GM21723 (cell line): ENCODE data around the gene P3H4.
A peak's percentile ranks its signal among the peaks of the same experiment; 100 is the strongest.

Experiments used
- ATAC-seq: cut with Tn5 transposase; IDR thresholded peaks from one replicate; pipeline ENCODE4 v1.9.1; 2021; ENCODE audit warnings: mild to moderate bottlenecking, moderate library complexity; ENCODE audit not compliant: unreplicated experiment

Gene P3H4

DNA sequence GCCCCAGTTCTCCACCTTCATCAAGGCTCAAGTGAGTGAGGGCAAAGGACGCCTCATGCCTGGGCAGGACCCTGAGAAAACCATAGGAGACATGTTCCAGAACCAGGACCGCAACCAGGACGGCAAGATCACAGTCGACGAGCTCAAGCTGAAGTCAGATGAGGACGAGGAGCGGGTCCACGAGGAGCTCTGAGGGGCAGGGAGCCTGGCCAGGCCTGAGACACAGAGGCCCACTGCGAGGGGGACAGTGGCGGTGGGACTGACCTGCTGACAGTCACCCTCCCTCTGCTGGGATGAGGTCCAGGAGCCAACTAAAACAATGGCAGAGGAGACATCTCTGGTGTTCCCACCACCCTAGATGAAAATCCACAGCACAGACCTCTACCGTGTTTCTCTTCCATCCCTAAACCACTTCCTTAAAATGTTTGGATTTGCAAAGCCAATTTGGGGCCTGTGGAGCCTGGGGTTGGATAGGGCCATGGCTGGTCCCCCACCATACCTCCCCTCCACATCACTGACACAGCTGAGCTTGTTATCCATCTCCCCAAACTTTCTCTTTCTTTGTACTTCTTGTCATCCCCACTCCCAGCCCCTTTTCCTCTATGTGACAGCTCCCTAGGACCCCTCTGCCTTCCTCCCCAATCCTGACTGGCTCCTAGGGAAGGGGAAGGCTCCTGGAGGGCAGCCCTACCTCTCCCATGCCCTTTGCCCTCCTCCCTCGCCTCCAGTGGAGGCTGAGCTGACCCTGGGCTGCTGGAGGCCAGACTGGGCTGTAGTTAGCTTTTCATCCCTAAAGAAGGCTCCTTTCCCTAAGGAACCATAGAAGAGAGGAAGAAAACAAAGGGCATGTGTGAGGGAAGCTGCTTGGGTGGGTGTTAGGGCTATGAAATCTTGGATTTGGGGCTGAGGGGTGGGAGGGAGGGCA, 10.7 kb upstream of the P3H4 start:
- no peak for ATAC-seq

DNA sequence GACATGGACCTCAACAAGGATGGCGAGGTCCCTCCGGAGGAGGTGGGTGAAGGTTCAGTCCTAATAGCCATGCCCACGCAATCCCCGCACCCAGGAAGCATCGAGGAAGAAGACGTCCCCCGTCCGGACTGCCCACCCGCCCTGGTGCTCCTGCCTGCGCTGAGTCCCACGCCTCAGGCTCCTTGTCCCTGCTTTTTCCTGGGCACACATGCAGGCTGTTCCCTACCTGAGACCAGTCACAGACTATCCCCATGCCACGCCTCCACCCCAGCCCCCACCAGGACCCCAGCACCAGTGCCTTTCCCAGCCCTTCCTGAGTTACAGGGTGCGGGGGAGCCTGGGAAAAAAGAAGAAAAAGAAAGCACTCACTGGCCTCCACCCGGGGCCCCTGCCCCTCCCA, 10.0 kb upstream of the P3H4 start:
- no peak for ATAC-seq

DNA sequence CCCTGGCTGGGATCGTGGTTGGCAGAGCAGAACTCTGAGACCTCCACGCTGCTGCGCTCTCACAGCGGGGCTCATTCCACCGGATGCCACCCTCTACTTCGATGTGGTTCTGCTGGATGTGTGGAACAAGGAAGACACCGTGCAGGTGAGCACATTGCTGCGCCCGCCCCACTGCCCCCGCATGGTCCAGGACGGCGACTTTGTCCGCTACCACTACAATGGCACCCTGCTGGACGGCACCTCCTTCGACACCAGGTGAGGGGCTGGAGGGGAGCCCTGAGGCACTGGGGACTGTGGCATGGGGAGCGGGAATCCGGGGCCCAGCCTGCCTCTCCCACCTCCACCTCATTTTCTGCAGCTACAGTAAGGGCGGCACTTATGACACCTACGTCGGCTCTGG, 6.3 kb upstream of the P3H4 start:
- no peak for ATAC-seq

DNA sequence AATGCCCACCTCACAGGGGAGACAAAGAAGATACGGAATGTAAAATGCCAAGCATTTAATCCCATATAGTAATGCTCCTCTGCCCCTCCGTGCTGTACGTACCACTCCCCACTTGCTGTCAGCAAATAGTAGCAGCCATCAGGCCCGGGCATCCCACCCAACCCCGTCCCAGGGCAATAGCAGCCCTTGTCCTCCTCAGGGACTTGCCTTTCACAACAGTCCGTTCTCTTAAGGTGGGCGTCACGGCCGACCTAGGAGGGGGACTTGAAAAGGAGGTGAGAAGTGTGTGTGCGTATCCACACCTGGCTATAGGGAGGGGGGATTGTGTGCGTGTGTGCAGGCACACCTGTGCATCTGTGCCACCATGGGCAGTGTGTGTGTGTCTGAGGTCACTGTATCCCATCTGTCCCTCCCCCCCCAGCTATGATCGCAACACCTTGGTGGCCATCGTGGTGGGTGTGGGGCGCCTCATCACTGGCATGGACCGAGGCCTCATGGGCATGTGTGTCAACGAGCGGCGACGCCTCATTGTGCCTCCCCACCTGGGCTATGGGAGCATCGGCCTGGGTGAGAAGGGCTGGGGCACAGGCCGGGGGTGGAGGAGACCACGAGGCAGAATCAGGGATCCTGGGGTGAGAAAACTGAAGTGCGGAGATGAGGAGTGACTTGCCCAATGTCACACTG, 5.0 kb upstream of the P3H4 start:
- ATAC-seq, result no peak

GRCh38 chr17:41814195-41814594, 2.4 kb upstream of the P3H4 start:
- ATAC-seq, result no peak

DNA sequence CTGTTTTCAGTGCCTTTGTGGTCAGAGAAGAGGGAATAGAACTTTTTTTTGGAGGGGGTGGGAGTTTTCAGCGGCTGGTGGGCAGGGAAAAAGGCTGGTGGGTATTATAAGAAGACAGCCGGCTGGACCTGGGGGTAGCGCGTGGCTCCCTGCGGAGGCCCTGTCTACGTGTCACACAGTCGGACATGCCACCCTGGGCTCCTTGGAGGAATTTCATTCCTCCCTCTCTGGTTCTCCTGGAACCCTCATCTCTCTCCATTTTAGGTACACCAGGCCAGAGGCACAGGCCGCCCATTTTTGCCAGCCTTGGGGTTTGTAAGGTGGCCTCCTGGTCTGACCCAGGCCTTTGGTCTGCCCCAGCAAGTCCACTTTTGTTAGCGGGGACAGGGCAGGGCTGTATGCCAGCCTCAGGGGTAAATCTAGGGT, 2.0 kb upstream of the P3H4 start:
- no peak for ATAC-seq

GRCh38 chr17:41813152-41813680, 1.5 kb upstream of the P3H4 start:
- ATAC-seq, result no peak

DNA sequence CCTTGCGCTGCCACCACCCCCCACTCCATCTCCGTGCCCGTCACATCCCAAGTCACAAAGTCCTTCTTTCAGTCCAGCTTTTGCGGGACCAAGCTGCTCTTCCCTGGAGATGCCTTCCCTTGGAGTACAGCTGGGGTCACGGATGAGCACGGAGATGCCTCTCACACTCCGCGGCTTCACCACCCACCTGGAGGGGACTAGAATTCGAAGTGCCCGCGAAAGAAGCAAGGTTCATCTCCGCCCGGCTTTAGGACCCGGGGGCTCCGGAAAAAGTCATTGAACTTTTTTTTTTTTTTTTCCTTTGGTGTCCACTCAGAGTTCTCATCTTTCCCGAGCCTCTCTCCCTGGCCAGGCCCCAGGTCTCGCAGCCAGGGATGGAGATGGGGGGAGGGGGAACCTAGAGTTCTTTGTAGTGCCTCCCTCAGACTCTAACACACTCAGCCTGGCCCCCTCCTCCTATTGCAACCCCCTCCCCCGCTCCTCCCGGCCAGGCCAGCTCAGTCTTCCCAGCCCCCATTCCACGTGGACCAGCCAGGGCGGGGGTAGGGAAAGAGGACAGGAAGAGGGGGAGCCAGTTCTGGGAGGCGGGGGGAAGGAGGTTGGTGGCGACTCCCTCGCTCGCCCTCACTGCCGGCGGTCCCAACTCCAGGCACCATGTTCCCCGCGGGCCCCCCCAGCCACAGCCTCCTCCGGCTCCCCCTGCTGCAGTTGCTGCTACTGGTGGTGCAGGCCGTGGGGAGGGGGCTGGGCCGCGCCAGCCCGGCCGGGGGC, 817 bp upstream of the P3H4 start, which contains the start of gene FKBP10:
FKBP10 (plus strand) TSS at position 624 of the 771 bp plus-strand sequence; CDS start at position 655, 31 bp downstream.
- no peak for ATAC-seq

GRCh38 chr17:41810659-41811548, 845 bp downstream of the P3H4 start:
- peak; percentile 10 for ATAC-seq

- no peak for ATAC-seq
Measured at GRCh38 chr17:41806685-41807445, 4.9 kb downstream of the P3H4 start.

- ATAC-seq, result no peak
Measured at GRCh38 chr17:41803049-41804020, 8.4 kb downstream of the P3H4 start.

- no peak for ATAC-seq
Measured at GRCh38 chr17:41801374-41802271, 10.1 kb downstream of the P3H4 start.

DNA sequence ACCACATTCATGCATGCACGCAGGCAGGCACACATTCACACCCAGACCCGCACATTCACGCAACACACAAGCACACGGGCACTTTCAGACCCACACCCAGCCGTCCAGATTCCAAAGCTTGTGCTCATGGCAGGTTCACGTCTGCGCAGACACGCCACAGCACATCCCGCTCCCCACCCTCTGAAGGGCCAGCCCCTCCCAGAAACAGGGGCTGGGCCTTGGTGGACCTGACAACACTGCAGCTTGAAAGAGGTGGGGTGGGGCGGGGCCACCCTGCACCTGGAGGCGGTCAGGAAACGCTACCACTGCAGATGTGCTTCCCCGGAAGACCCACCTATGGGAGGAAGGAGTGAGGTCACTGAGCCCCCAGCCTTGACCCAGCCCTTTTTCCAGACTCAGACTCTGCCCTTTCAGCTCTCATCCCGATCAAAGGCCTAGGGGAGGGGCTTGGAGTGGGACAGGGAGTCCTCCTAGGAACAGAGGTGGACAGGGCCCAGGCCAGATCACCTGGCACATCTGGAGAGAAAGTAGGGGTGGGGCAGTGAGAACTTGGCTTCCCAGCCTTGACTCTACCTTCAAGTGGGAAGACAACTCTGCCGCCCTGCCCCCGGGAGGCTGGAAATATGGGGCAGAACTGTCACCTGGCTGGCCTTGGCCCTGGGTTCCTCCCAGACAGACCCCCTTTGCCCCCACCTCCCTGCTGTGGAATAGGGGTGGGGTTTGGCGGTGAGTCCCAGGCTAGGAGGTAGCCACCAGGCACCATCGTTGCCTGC, 11.0 kb downstream of the P3H4 start:
- ATAC-seq, result no peak

- ATAC-seq, result no peak
Measured at GRCh38 chr17:41799366-41799765, 12.4 kb downstream of the P3H4 start.

DNA sequence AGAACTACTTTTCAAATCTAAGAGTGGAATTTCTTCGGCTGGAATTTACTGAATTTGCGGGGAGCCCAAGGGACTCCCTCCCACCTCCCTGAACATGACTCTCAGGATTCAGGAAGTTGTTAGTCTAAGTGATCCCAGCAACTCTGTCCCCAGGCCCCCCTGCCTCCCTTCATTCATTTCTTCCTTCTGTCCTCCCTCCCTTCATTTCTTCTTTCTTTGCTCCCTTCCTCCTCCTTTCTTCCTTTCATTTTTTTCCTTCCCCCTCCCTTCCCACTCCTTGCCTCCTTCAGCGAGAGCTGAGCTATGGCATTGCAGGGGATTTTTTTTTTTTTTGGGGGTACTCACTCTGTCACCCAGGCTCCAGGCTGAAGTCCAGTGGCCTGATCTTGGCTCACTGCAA, 14.4 kb downstream of the P3H4 start:
- ATAC-seq, result no peak

DNA sequence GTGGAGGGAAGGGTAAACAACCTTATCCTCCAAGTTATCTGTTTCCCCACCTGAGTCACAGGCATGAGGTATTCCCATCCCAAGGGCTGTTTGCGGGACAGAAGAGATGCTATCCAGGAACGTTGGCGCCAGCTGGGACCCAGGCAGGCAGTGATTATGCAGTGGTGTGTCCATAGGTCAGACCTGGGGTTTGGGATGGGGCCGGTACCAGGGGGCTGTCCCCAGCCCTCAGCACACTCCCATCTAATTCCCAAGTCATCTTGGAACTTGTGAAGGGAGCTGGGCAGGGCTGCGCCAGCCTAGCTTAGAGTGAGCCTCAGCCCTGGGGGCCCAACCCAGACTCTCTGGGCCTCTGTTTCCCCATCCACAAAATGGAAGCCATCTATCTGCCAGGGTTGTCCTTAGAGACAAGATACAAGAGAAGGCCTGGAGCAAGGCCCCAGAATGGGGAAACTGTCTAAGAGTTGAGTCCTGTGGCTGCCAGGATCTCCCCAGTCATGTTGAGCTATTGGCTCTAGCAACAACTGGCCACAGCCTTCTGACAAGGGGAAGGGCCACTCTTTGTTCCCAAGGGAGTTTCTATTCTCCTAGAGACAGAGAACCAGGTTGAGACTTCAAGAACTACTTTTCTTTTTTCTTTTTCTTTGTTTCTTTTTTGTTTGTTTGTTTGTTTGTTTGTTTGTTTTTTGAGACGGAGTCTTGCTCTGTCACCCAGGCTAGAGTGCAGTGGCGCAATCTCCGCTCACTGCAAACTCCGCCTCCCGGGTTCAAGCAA, 15.4 kb downstream of the P3H4 start:
- ATAC-seq, result no peak
